ENCODE measurements around the gene RER1.
"Not testable (repeated sequence)": the region's sequence is repeated elsewhere in the genome, so short reads cannot be mapped to it uniquely, and the experiment has no call there.

RER1 gene

GRCh38 chr1:2427976-2428375 is 36.3 kb downstream of the RER1 start:
- DNase-seq (ENCODE audit: low read depth): no peak

- DNase-seq (ENCODE audit: low read depth): no peak
Measured at GRCh38 chr1:2428490-2428889, 36.8 kb downstream of the RER1 start.

GRCh38 chr1:2429780-2430591 is 38.3 kb downstream of the RER1 start:
- no peak for DNase-seq (ENCODE audit: low read depth)

DNA sequence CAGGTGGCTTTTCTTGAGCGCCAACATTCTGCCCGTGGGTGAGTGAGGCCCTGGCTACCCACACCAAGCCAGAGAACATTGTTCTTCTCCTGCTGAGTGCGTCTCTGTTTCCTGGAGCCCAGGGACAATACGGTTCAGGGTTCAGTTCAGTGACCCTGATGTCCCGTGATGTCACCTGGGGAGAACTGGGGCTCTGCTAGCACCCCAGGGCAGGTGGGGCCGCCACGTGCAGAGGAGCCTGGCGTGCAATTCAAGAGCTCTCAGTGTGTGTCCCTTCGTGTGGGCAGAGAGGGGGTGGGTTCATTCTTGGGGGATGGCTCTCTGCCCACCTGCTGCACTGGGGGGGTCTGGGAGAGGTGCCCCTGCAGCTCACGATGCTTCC is 38.9 kb downstream of the RER1 start:
- no peak for DNase-seq (ENCODE audit: low read depth)

DNA sequence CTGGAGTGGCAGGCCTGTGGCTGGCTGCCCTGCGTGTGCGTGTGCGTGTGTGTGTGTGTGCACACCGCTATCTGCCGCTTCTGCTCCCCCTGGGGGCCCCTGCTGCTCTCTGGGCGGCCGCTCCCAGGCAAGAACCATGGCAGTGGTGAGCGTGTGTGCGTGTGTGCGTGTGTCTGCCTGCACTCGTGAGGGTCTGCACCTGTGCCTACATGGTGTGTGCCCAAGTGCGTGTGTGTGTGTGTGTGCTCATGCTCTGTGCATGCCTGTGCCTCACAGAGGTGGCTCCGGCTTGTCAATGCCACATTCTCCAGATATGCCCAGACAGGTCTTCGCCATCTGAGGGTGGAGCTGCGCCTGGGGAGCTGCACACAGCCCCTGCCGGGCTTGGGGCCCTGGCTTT is 39.5 kb downstream of the RER1 start:
- no peak for DNase-seq (ENCODE audit: low read depth)

DNA sequence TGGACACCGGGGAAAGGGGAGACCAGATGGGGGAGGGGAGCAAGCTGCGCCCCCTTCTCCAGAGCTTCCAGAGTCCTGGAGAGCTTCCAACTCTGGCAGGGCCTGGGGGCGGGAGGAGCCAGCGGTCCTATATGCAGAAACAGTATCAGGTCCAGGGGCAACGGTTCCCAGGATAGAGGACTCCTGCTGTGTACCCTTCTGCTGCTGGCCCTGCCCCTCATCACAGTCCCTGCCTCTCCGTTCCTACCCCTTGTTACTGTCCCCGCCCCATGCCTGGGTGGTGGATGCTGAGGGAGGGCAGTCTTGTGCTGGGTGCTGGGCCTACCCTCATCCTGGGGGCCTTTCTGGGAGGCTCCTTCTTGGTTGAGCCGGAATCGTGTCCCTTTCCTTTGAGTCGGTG is 39.9 kb downstream of the RER1 start:
- no peak for DNase-seq (ENCODE audit: low read depth)

GRCh38 chr1:2432441-2432844 is 40.8 kb downstream of the RER1 start:
- no peak for DNase-seq (ENCODE audit: low read depth)

DNA sequence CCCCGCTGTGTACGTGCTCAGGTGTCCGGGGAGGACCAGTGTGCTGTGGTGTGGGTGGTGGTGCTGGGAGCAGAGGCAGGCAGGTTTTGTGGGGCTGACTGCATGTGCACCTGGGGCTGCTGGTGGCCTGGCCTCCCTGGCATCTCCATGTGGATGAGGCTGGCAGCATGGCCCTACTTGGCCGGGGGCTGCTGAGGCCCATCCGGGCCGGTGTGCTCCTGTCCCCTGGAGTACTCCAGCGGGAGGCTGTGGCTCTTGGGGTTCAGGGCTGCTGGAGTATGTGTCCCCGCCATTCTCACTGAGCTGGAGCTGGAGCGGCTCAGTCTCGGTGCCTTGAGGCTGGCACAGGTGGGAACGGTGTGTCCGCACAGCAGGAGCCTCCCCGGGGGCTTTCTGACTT is 41.6 kb downstream of the RER1 start:
- no peak for DNase-seq (ENCODE audit: low read depth)

DNA sequence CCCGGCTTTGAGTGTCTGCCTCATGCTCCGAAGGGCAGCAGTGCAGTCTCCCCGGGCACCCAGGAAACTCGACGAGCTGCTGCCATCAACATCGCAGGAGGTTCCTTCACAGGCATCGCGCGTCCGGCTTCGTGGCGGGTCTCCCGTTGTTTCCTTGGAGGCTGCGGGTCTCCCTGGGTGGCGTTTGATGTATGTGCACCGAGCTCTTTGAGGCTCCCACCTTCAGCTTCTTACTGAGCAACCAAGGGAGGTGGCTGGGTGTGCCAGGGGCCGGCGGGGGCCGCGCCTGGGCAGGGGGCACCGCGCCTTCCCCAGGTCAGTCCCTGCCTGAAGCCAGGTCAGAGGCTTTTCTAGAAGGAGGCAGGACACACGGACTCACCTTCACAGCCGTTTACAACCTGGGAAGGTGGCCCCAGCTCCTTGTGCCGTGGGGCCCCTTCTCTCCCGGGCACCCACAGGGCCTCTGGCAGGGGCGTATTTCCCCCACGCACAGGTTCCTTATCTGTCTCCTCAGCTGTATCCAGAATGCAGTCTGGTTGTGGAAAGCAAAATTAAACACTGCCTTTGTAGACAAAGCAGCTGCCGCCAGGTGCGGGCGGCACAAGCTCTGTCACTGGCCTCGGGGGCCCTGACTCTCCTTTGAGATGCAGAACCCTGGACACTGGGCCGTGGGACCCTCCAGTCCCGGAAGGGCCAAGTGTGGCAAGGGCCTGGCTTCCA is 42.5 kb downstream of the RER1 start:
- no peak for DNase-seq (ENCODE audit: low read depth)

- DNase-seq (ENCODE audit: low read depth): no peak
Measured at GRCh38 chr1:2435091-2435490, 43.5 kb downstream of the RER1 start.

- no peak for DNase-seq (ENCODE audit: low read depth)
Measured at GRCh38 chr1:2435746-2436355, 44.2 kb downstream of the RER1 start.

GRCh38 chr1:2436876-2437275 is 45.2 kb downstream of the RER1 start:
- no peak for DNase-seq (ENCODE audit: low read depth)

GRCh38 chr1:2437617-2438016 is 46.0 kb downstream of the RER1 start:
- no peak for DNase-seq (ENCODE audit: low read depth)

DNA sequence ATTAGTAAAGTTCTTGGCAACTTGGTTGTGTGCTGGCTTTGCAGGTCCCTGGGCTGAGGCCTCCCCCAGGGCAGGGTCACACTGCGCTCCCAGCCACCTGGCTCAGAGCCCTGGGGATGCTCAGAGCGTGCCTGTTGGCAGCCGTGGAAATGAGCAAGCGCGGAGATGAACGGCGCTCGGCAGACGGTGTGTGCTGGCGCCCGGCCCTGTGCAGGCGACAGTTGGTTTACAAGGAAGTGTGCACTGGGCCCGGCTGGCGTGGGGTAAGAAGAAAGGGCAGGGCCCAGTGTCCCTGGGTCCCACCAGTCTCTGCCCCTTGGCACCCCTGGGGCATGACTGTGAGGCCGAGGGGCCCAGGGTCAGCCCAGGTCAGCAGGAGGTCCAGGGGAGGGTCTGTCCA is 46.4 kb downstream of the RER1 start:
- no peak for DNase-seq (ENCODE audit: low read depth)

DNA sequence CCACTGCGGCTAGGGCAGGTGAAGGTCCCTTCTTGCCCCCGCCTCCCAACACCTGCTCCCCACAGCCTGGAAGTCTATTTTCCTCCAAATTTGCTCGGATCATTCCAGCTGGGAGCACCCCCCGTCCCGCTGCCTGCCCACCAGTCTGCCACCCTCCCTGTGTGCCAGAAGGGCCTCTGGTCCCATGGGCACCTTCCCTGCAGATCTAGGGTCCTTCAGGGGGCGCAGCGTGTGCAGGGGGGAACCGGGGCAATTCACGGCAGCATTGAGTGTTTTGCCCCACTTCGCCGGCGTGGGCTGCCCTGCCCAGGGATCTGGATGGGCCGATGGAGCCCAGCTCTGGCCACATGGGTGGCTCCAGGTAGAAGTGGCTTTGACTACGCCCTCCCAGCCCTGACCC is 47.0 kb downstream of the RER1 start:
- no peak for DNase-seq (ENCODE audit: low read depth)

DNA sequence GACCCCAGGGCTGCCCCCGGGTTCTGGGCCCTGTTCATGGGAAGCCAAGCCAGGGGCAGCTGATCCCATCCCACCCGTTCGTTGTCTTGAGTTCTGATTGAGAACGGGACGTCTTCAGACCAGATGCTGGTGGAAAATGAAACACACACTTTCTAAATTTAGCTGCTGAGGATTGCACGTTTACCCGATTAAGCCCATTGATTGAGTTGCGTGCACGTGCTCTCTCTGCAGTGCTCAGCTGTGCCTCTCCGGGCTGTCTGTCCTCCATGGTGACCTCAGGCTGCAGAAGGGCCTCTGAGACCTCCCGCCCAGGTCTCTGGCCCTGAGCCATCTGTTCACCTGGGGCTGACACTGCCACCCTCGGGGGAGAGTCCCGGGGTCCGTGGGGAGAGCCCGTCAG is 47.7 kb downstream of the RER1 start:
- no peak for DNase-seq (ENCODE audit: low read depth)

- DNase-seq (ENCODE audit: low read depth): not testable (repeated sequence)
Measured at GRCh38 chr1:2440346-2440745, 48.7 kb downstream of the RER1 start.

- DNase-seq (ENCODE audit: low read depth): no peak
Measured at GRCh38 chr1:2441746-2442145, 50.1 kb downstream of the RER1 start.

DNA sequence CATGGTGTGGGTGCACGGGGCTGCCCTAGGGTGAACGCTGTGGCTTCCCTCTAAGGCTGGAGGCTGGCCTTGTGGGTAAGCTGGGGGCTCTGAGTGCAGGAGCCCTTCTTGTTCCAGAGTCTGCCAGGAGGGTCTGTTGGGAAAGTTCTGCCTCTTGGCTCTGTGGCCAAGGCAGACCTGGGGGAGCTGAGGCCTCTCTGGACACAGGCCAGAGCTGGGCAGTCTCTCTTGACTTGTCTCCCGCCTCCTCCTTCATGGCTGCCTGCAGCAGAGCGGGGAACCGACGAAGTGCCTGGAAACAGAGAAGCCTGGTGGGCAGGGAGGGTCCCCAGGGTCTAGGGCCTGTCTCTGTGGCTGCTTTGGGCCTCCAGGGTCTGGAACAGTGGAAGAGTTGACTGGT is 51.0 kb downstream of the RER1 start:
- DNase-seq (ENCODE audit: low read depth): no peak

GRCh38 chr1:2443277-2444137 is 51.9 kb downstream of the RER1 start:
- DNase-seq (ENCODE audit: low read depth): no peak

- DNase-seq (ENCODE audit: low read depth): no peak
Measured at GRCh38 chr1:2444138-2444591, 52.5 kb downstream of the RER1 start.

DNA sequence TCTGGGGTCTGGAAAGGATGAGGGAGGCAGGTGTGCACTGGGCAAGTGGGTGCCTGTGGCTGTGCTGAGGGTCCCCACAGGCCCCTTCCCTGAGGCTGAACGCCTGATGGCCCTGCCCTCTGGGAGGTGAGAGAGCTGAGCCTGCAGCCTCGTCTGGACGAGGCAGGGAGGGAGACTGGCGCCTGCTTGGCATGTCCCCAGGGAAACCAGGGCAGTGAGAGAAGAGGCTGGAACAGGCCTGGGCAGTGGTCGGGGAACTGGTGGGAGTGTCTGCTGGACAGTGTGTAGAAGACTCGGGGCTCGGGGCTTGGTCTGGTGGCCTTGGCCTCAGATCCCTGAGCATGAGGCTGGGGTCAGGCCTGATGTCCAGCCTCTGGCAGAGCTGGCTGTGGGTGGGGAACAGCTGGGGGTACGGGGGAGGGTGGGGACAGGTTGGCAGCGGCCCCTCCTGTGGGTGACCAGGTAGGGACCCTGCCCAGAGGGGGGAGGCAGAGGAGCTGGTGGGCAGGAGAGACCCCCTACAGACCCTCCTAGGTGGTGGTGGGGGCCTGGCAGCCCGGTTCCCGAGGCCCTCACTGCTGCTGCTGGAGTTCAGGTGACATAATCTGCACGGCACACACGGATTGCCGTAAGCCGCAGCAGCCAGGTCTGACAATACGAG is 53.7 kb downstream of the RER1 start:
- DNase-seq (ENCODE audit: low read depth): no peak
